HepG2 (cell line): ENCODE measurements around the gene KPNA4. TPM values are rescaled to one million over a fixed set of nuclear protein-coding genes. Genes with fewer than 3 reads are reported as not detected.

Experiments used
- BHLHE40 ChIP-seq: IDR thresholded peaks from 2 replicates; pipeline ENCODE4 v1.6.1; 2011; ENCODE audit warnings: low read length, improper control_type of control experiment
- CCDC6 ChIP-seq: sonication (generic); formaldehyde crosslinking; IDR thresholded peaks from 2 replicates; pipeline ENCODE4 v1.8.1; 2022; ENCODE audit warnings: mild to moderate bottlenecking, missing genetic modification reagents, moderate library complexity
- HMG20A ChIP-seq: IDR thresholded peaks from 2 replicates; pipeline ENCODE4 v1.6.1; 2016; ENCODE audit warnings: borderline replicate concordance
- HNRNPL ChIP-seq: fragments of 200-400 bp; formaldehyde crosslinking; IDR thresholded peaks from 2 replicates; pipeline ENCODE4 v1.6.1; 2017; ENCODE audit warnings: mild to moderate bottlenecking, low read depth, low read length
- MIER2 ChIP-seq: IDR thresholded peaks from 2 replicates; pipeline ENCODE4 v1.6.1; 2016; ENCODE audit warnings: missing biosample characterization, missing genetic modification reagents
- PCBP2 ChIP-seq: fragments of 200-400 bp; formaldehyde crosslinking; optimal IDR thresholded peaks from 2 replicates; pipeline ENCODE3; 2018; ENCODE audit warnings: low read length, low read depth; ENCODE audit not compliant: poor library complexity, severe bottlenecking
- PITX1 ChIP-seq: sonication (generic); formaldehyde crosslinking; IDR thresholded peaks from 2 replicates; pipeline ENCODE4 v1.5.1; 2020; ENCODE audit warnings: mild to moderate bottlenecking, missing genetic modification reagents
- RFXAP ChIP-seq: sonication (generic); formaldehyde crosslinking; IDR thresholded peaks from 2 replicates; pipeline ENCODE4 v1.4.0; 2020; ENCODE audit warnings: missing genetic modification reagents, borderline replicate concordance
- TBL1XR1 ChIP-seq: fragments of 150-350 bp; IDR thresholded peaks from 2 replicates; pipeline ENCODE4 v1.6.1; 2014; ENCODE audit warnings: borderline replicate concordance, low read length; ENCODE audit not compliant: partially characterized antibody
- ZNF160 ChIP-seq: sonication (generic); formaldehyde crosslinking; IDR thresholded peaks from 2 replicates; pipeline ENCODE4 v1.8.0; 2022; ENCODE audit warnings: mild to moderate bottlenecking, inconsistent platforms, missing genetic modification reagents
- ZNF3 ChIP-seq: IDR thresholded peaks from 2 replicates; pipeline ENCODE4 v1.7.0; 2017; ENCODE audit warnings: inconsistent platforms
- ZNF33B ChIP-seq: sonication (generic); formaldehyde crosslinking; IDR thresholded peaks from 2 replicates; pipeline ENCODE4 v1.5.1; 2020; ENCODE audit warnings: mild to moderate bottlenecking, missing genetic modification reagents
- ZNF34 ChIP-seq: sonication (generic); formaldehyde crosslinking; IDR thresholded peaks from 2 replicates; pipeline ENCODE4 v1.4.0; 2020; ENCODE audit warnings: mild to moderate bottlenecking, missing genetic modification reagents, borderline replicate concordance
- ZNF549 ChIP-seq: sonication (generic); formaldehyde crosslinking; IDR thresholded peaks from 2 replicates; pipeline ENCODE4 v1.5.0; 2020; ENCODE audit warnings: missing genetic modification reagents
- ZNF570 ChIP-seq: sonication (generic); formaldehyde crosslinking; IDR thresholded peaks from 2 replicates; pipeline ENCODE4 v1.4.0; 2020; ENCODE audit warnings: mild to moderate bottlenecking, missing genetic modification reagents, borderline replicate concordance
- polyA plus RNA-seq, 8 experiments: library from polyadenylated mRNA; depleted of rRNA in 3 of 8; stranded (reverse) in 7 of 8; unstranded in 1 of 8; fragments of >200 nt; fragmentation: Illumina TruSeq in 4 of 8; extraction: Trizol in 4 of 8; gene quantifications; 2 replicates each; pipeline versions ENCODE4 v1.2.1 to v1.2.3, GENCODE V29; 2011 to 2016; ENCODE audit warnings: low read depth in 4 of 8, missing spikeins in 1 of 8, mixed read lengths in 1 of 8; ENCODE audit not compliant: insufficient read depth in 1 of 8
- total RNA-seq, 5 experiments: library from RNA; depleted of rRNA; stranded (reverse); fragments of >200 nt; fragmentation: Illumina TruSeq; extraction: Trizol; gene quantifications; 2 replicates each; pipeline ENCODE4 v1.2.3, GENCODE V29; 2016; ENCODE audit warnings: low read depth in 1 of 5
- TF ChIP-seq, protein P1 (sequence below), 2 experiments: sonication (generic) in 1 of 2; formaldehyde crosslinking in 1 of 2; IDR thresholded peaks; 2 replicates each; pipeline versions ENCODE4 v1.6.1 to v1.9.0; 2014 to 2022; ENCODE audit warnings: antibody characterized with exemption in 1 of 2, borderline replicate concordance in 1 of 2, inconsistent platforms in 1 of 2, low read depth in 1 of 2, missing genetic modification reagents in 1 of 2
- TF ChIP-seq, protein P2 (sequence below): sonication (generic); formaldehyde crosslinking; IDR thresholded peaks from 2 replicates; pipeline ENCODE4 v1.8.1; 2023; ENCODE audit warnings: mild to moderate bottlenecking, missing genetic modification reagents
- TF ChIP-seq, protein P3 (sequence below): sonication (generic); formaldehyde crosslinking; IDR thresholded peaks from 2 replicates; pipeline ENCODE4; 2020; ENCODE audit warnings: missing genetic modification reagents, mild to moderate bottlenecking, borderline replicate concordance

KPNA4 gene
- total and polyA plus RNA-seq, 2 of the 13 experiments (the other 11 are each of a cell fraction or from before 2014, with no cell fraction given): 9.9 to 27.9 TPM

DNA sequence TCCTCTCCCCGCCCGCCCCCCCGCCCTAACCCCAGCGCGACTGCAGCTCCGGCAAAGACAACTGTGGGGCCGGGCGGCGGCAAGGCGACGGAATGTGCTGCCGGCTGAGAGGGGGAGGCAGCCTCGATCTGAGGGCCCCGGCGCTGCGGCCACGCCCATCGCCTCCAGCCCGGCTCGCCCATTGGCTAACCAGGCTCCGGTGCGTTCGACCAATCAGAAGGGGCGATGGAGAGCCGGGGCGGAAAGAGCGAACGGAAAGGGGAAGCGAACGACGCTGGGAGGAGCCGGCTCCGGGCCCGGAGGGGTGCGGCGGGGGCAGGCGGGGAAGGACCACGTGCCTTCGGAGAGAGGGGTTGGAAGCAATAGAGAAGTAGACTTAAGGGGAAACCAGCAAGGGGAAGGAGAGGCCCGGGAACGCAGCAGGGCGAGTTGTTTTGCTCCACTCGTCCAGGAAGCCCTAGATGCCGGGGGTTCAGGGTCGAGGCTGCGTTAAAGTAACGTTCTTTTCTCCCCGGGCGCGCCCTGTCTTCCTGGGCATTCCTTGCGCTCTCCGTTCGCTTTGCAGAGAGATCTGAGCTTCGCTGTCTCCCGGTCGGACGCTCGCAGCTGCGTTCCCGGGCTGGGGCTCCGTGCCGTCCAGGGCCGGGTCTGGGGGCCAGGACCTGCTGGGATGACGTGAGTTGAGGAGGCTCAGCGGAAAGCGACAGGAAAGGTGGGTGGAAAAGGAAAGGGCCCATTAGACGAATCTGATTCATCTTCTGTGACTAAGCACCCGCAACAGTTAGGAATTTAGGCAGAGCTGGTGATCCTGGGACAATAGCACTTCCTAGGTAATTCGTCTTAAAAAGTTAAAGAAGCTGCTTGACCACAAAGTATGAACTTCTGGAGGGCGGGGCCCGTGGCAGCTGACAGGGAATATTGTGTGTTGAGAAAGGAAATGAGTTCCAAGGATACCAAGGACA is at the start of gene KPNA4 (continued):
- TF ChIP-seq, protein P1, sequence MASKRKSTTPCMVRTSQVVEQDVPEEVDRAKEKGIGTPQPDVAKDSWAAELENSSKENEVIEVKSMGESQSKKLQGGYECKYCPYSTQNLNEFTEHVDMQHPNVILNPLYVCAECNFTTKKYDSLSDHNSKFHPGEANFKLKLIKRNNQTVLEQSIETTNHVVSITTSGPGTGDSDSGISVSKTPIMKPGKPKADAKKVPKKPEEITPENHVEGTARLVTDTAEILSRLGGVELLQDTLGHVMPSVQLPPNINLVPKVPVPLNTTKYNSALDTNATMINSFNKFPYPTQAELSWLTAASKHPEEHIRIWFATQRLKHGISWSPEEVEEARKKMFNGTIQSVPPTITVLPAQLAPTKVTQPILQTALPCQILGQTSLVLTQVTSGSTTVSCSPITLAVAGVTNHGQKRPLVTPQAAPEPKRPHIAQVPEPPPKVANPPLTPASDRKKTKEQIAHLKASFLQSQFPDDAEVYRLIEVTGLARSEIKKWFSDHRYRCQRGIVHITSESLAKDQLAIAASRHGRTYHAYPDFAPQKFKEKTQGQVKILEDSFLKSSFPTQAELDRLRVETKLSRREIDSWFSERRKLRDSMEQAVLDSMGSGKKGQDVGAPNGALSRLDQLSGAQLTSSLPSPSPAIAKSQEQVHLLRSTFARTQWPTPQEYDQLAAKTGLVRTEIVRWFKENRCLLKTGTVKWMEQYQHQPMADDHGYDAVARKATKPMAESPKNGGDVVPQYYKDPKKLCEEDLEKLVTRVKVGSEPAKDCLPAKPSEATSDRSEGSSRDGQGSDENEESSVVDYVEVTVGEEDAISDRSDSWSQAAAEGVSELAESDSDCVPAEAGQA (IDR thresholded peaks at IDR 0.05; ENCODE audit: low read depth): no peak
- TF ChIP-seq, protein P1 (CRISPR knock-in tag; IDR thresholded peaks at IDR 0.05; ENCODE audit: borderline replicate concordance): no peak
- TF ChIP-seq HMG20A: no peak
- TF ChIP-seq PITX1 (CRISPR knock-in tag): no peak
- TF ChIP-seq, protein P2, sequence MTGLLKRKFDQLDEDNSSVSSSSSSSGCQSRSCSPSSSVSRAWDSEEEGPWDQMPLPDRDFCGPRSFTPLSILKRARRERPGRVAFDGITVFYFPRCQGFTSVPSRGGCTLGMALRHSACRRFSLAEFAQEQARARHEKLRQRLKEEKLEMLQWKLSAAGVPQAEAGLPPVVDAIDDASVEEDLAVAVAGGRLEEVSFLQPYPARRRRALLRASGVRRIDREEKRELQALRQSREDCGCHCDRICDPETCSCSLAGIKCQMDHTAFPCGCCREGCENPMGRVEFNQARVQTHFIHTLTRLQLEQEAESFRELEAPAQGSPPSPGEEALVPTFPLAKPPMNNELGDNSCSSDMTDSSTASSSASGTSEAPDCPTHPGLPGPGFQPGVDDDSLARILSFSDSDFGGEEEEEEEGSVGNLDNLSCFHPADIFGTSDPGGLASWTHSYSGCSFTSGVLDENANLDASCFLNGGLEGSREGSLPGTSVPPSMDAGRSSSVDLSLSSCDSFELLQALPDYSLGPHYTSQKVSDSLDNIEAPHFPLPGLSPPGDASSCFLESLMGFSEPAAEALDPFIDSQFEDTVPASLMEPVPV: no peak
- TF ChIP-seq ZNF3 (CRISPR knock-in tag): no peak
- no peak for TF ChIP-seq ZNF34 (CRISPR knock-in tag)
- no peak for TF ChIP-seq PCBP2
- no peak for TF ChIP-seq TBL1XR1
- no peak for TF ChIP-seq CCDC6 (CRISPR knock-in tag)
- TF ChIP-seq ZNF160 (CRISPR knock-in tag): no peak
- TF ChIP-seq RFXAP: peak; percentile 20; the same call in 1 of the 2 replicates
- TF ChIP-seq ZNF33B (CRISPR knock-in tag): peak; percentile 83
- TF ChIP-seq MIER2: no peak
- no peak for TF ChIP-seq ZNF549 (CRISPR knock-in tag)
- TF ChIP-seq HNRNPL: no peak
- TF ChIP-seq, protein P3, sequence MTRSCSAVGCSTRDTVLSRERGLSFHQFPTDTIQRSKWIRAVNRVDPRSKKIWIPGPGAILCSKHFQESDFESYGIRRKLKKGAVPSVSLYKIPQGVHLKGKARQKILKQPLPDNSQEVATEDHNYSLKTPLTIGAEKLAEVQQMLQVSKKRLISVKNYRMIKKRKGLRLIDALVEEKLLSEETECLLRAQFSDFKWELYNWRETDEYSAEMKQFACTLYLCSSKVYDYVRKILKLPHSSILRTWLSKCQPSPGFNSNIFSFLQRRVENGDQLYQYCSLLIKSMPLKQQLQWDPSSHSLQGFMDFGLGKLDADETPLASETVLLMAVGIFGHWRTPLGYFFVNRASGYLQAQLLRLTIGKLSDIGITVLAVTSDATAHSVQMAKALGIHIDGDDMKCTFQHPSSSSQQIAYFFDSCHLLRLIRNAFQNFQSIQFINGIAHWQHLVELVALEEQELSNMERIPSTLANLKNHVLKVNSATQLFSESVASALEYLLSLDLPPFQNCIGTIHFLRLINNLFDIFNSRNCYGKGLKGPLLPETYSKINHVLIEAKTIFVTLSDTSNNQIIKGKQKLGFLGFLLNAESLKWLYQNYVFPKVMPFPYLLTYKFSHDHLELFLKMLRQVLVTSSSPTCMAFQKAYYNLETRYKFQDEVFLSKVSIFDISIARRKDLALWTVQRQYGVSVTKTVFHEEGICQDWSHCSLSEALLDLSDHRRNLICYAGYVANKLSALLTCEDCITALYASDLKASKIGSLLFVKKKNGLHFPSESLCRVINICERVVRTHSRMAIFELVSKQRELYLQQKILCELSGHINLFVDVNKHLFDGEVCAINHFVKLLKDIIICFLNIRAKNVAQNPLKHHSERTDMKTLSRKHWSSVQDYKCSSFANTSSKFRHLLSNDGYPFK: peak; percentile 55; the same call in 1 of the 2 replicates
- TF ChIP-seq BHLHE40: peak; percentile 22; the same call in 1 of the 2 replicates
- no peak for TF ChIP-seq ZNF570 (CRISPR knock-in tag)
